ENCODE measurements around the gene MAZ.
"Not testable (repeated sequence)": the region's sequence is repeated elsewhere in the genome, so short reads cannot be mapped to it uniquely, and the experiment has no call there.

The MAZ gene

GRCh38 chr16:29806099-29806579 lies at the start of gene MAZ:
MAZ (plus strand) TSS chr16:29806529; CDS start chr16:29806702, 173 bp downstream.
- peak; percentile 70 for DNase-seq

GRCh38 chr16:29756654-29757053 lies 49.7 kb upstream of the MAZ start:
- no peak for DNase-seq

- not testable (repeated sequence) for DNase-seq
These were observed 49.2 kb upstream of the MAZ start for GRCh38 chr16:29757086-29757485.

GRCh38 chr16:29757950-29758466 lies 48.3 kb upstream of the MAZ start:
- no peak for DNase-seq

- no peak for DNase-seq
These were observed 45.6 kb upstream of the MAZ start for GRCh38 chr16:29760567-29761279.

- DNase-seq: not testable (repeated sequence)
These were observed 45.1 kb upstream of the MAZ start for GRCh38 chr16:29761280-29761651.

GRCh38 chr16:29761882-29762281 lies 44.4 kb upstream of the MAZ start:
- DNase-seq: no peak

- DNase-seq: no peak
These were observed 43.0 kb upstream of the MAZ start for GRCh38 chr16:29763326-29763725.

- no peak for DNase-seq
These were observed 40.9 kb upstream of the MAZ start for GRCh38 chr16:29765167-29766032.

GRCh38 chr16:29766571-29766970 lies 39.8 kb upstream of the MAZ start:
- no peak for DNase-seq

- no peak for DNase-seq
These were observed 39.3 kb upstream of the MAZ start for GRCh38 chr16:29767062-29767461.

- no peak for DNase-seq
These were observed 36.8 kb upstream of the MAZ start for GRCh38 chr16:29769507-29769906.

- DNase-seq: no peak
These were observed 35.9 kb upstream of the MAZ start for GRCh38 chr16:29770250-29770929.

GRCh38 chr16:29772330-29772729 lies 34.0 kb upstream of the MAZ start:
- DNase-seq: not testable (repeated sequence)

- DNase-seq: no peak
These were observed 31.6 kb upstream of the MAZ start for GRCh38 chr16:29774730-29775129.

GRCh38 chr16:29775742-29776408 lies 30.5 kb upstream of the MAZ start:
- DNase-seq: no peak

GRCh38 chr16:29777576-29778350 lies 28.6 kb upstream of the MAZ start, which contains the start of gene ZG16:
ZG16 (plus strand) TSS chr16:29778256; CDS start chr16:29779267, 1,011 bp downstream.
- DNase-seq: no peak

GRCh38 chr16:29779474-29779873 lies 26.9 kb upstream of the MAZ start:
- no peak for DNase-seq

GRCh38 chr16:29783094-29783953 lies 23.0 kb upstream of the MAZ start:
- DNase-seq: not testable (repeated sequence)

GRCh38 chr16:29784157-29784556 lies 22.2 kb upstream of the MAZ start:
- DNase-seq: no peak

All from activated CD4-positive, CD25-positive, alpha-beta regulatory T cell treated with anti-CD3 and anti-CD28 coated beads, Interleukin-2, amount 50 U/mL, for 72 hours (primary cell).